Central memory CD4-positive, alpha-beta T cell (primary cell): ENCODE measurements around the gene ITGB4.

Source experiments
- DNase-seq: peaks from one replicate; pipeline ENCODE4 v3.0.0; 2022

The ITGB4 gene

DNA sequence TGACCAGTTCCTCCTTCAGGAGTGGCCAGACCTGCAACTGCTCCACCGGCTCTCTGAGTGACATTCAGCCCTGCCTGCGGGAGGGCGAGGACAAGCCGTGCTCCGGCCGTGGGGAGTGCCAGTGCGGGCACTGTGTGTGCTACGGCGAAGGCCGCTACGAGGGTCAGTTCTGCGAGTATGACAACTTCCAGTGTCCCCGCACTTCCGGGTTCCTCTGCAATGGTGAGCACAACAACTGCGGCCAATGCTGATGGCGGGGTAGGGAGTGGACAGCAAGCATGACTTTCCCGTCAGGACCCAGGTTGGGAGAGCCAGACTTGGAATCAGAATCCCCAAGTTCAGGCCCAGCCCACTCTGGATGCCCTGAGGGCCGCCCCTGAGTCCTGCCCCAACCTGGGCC lies 12.2 kb downstream of the ITGB4 start:
- no peak for DNase-seq

DNA sequence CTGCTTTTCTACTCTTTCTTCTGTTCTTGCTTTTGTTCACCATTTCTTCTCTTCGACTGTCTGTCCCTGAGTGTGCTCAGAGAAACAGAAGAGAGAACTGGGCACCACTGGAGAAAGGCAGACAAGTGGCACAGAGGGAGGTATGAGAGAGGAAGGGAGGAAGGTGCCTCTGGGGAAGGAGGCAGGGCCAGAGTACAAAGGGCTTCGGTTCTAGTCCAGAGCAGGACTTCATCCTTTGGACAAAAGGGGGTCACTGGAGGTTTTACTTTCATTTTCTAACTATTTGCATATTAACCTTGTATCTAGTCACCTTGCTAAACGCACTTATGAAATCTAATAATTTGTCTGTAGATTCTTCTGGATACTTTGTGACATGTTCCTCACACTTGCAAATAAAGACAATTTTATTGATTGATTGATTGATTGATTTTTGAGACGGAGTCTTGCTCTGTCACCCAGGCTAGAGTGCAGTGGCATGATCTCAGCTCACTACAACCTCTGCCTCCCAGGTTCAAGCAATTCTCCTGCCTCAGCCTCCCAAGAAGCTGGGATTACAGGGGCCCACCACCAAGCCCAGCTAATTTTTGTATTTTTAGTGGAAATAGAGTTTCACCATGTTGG lies 13.5 kb downstream of the ITGB4 start:
- DNase-seq = no peak

DNA sequence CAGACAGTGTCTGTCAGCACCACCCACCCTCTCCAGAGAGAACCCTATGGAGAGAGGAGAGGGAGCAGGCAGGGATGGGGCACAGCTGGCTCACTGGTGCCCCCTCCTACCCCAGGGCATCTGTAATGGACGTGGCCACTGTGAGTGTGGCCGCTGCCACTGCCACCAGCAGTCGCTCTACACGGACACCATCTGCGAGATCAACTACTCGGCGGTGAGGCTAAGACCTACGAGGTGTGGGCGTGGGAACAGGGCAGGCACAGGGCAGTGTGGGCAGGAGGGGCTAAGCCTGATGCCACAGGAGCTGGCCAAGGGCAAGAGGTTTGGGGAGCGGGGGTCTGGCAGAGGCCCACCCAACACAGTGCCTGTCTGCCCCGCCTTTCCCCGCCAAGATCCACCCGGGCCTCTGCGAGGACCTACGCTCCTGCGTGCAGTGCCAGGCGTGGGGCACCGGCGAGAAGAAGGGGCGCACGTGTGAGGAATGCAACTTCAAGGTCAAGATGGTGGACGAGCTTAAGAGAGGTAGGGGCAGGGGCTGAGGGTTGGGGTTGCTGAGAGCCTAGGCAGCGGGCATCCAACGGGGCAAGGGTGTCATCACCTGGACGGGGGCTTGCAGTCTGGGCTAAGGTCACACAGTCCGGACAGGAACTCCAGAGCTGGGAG lies 15.0 kb downstream of the ITGB4 start:
- DNase-seq = no peak

DNA sequence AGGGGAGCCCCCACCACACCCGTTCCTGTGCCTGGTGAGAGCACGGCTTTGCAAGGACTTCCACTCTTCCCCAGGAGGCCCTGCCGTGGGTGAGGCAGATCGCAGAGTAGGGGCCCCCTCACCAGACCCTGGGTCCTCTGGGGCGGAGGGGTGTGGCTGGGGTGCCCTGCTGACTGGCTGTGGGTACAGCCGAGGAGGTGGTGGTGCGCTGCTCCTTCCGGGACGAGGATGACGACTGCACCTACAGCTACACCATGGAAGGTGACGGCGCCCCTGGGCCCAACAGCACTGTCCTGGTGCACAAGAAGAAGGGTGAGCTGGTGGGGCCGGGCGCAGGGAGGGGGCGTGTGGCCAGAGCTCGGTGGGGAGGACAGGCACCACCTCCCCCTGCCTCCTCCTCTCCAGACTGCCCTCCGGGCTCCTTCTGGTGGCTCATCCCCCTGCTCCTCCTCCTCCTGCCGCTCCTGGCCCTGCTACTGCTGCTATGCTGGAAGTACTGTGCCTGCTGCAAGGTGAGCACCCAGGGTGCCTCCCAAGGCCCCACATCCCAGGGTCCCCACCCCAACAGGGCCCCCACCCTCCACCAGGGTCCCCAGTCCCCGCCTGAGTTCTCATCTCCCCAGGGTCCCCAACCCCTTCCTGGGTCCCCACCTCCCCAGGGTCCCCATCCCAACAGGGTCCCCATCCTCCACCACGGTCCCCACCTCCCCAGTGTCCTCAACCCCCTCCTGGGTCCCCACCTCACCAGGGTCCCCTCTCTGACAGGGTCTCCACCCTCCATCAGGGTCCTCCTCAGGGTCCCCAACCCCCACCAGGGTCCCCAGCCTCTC lies 16.1 kb downstream of the ITGB4 start:
- no peak for DNase-seq

DNA sequence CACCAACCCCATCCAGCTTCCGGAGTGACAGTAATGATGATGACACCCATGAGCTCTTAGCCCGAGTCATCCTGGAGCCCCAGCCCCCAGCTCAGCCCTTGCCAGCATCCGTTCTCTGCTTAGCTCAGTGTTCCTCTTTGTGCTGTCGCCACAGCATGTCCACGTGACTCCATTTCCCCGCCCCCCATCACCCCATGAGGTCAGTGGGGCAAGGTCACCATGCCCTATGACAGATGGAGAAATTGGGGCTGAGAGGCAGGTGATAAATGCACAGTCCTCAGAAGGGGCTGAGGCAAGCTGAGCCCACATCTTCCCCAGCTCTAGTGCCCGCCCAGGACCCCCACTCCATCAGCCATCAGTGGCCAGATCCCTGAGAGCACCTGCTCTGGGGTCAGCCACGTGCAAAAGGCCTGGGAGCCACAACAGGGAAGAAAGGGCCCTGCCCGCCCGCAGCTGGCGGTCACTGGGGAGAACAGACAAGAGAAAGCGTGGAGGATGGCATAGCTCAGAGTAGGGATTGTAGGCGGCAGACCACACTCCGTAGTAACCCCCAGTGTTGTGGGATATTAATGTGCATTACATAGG lies 17.1 kb downstream of the ITGB4 start:
- DNase-seq = no peak

DNA sequence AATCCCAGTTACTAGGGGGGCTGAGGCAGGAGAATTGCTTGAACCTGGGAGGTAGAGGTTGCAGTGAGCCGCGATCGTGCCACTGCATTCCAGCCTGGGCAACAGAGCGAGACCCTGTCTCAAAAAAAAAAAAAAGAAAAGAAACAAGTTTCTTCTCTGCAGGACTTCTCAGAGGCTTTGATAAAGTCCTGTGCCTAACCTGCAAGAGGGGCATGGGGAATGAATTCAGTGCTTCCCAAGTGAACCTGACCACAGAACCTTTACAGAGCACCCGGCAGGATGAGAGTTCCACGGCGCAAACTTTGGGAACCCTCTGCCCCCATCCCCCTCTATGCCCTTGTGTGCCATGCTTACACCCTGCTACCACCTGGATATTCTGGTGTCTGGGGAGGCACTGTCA lies 17.9 kb downstream of the ITGB4 start:
- DNase-seq = no peak

DNA sequence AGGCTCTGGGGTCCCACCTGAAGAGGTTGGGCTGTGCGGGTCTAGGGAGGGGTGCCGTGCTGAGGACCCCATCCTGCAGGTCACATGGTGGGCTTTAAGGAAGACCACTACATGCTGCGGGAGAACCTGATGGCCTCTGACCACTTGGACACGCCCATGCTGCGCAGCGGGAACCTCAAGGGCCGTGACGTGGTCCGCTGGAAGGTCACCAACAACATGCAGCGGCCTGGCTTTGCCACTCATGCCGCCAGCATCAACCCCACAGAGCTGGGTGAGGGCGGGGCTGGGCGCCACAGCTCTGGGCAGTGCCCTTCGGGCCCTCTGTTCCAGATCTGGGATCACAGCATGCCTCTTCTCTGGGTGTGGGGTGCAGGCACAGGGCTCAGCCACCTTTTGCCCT lies 18.5 kb downstream of the ITGB4 start:
- no peak for DNase-seq

DNA sequence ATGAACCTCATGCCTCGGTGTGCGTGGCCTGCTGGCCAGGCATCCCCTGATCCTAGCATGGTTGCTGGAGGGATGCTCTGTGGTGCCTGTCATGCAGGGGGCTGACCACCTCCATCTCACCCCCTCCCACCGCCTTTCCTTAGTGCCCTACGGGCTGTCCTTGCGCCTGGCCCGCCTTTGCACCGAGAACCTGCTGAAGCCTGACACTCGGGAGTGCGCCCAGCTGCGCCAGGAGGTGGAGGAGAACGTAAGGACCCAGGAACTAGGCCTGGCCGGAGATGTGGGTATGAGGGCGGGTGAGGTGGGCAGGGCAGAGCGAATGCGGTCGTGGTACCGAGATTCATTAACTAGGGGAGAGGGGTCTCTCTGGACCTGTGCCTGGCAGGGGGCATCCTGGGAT lies 19.0 kb downstream of the ITGB4 start:
- no peak for DNase-seq

DNA sequence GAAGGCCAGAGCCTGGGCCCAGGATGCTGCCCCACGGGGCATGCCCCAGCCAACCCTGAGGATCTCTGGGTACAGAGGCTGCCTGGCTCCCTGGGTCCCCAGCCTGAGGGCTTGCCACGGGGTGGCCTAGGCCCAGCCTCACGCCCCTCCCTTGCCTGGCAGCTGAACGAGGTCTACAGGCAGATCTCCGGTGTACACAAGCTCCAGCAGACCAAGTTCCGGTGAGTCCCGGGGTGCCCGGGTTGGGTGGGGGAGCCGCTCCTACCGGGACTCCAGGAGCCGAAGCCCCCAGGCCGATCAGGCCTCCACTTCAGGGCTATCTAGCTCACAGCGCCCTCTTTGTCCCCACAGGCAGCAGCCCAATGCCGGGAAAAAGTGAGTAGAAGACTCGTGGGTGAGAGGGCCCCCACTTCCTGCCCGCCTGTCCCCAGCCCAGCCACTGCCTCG lies 19.4 kb downstream of the ITGB4 start:
- no peak for DNase-seq

DNA sequence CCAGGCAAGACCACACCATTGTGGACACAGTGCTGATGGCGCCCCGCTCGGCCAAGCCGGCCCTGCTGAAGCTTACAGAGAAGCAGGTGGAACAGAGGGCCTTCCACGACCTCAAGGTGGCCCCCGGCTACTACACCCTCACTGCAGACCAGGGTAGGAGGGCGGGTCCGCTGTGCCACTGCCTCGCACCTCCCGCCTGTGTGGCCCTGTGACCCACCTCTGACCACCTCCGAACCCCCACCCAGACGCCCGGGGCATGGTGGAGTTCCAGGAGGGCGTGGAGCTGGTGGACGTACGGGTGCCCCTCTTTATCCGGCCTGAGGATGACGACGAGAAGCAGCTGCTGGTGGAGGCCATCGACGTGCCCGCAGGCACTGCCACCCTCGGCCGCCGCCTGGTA lies 21.1 kb downstream of the ITGB4 start:
- DNase-seq = no peak

DNA sequence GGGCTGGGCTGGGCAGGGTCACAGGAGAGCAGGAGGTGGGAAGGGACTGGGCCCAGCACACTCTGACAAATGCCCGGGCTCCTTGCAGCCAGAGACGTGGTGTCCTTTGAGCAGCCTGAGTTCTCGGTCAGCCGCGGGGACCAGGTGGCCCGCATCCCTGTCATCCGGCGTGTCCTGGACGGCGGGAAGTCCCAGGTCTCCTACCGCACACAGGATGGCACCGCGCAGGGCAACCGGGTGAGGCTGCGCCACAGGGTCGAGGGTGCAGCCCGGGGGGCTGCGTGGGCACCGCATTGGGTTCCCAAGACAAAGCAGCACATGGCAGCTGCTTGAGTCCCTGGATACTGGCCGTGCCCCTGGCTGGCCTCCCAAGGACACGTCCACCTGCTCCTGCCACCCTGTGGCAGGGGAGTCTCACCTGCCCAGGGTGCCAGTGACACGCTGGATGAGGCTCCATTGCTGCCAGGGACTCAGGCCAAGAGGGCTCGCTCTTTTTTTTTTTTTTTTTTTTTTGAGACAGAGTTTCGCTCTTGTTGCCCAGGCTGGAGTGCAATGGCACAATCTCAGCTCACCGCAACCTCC lies 22.5 kb downstream of the ITGB4 start:
- DNase-seq = no peak

DNA sequence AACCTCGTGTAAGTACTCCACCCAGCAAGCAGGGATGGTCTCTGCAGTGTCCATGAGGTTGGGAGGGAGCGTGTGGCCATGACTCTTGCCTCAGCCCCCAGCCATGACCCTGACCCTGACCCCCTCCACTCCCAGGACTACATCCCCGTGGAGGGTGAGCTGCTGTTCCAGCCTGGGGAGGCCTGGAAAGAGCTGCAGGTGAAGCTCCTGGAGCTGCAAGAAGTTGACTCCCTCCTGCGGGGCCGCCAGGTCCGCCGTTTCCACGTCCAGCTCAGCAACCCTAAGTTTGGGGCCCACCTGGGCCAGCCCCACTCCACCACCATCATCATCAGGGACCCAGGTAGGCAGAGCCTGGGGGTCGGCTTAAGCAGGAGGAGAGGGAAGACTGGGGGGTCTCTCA lies 27.4 kb downstream of the ITGB4 start:
- DNase-seq = no peak

DNA sequence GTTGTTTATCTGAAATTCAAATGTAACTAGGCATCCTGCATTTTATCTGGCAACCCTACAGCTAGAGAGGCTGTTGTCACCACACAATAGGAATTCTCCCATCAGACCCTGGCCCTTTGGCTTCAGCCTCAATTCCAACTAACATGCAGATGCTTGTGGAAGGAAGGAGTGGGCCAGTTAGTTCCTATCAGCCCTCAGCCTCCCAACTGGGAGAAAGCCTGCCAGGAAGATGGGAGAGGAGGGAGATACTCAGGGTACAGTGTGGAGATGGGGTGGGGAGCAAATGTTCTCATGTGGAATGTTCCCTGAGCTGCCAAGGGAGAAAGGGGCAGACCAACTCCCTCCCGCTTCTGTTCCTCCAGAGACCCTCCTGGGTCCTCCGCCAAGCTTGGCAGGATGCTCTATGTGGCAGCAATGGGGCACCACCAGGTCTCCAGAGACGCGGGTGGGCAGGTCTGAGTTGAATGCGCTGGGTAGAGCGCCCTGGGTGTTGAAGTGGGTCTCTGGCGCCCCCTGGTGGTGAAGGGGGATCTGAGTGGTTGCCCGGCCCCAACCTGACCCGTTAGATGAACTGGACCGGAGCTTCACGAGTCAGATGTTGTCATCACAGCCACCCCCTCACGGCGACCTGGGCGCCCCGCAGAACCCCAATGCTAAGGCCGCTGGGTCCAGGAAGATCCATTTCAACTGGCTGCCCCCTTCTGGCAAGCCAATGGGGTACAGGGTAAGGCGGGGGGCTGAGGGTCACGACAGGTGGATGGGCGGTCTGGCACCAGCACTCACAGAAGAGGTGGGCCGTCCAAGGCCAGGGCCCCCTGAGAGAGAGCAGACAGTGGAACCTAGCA lies 28.5 kb downstream of the ITGB4 start:
- peak; percentile 76 for DNase-seq

DNA sequence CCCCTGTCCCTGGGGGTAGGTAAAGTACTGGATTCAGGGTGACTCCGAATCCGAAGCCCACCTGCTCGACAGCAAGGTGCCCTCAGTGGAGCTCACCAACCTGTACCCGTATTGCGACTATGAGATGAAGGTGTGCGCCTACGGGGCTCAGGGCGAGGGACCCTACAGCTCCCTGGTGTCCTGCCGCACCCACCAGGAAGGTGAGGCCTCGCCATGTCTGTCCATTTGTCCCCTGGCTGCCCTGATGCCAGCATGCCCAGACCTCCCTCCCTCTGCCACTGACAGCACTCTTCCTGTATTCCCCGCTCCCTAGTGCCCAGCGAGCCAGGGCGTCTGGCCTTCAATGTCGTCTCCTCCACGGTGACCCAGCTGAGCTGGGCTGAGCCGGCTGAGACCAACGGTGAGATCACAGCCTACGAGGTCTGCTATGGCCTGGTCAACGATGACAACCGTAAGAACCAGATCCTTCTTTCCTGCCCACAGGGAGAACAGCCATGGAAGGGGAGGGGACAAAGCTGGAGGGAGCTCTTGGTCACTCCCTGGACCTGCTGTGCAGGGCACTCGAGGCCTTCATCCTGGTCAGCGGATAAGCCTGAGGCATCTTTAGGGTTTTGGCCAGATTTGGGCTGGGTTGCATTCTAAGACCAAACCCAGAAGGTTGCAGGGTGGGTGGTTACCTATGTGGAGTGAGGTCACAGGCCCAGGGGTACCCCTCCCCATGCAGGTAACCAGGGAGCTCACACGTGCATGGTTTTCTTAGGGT lies 29.6 kb downstream of the ITGB4 start:
- no peak for DNase-seq

DNA sequence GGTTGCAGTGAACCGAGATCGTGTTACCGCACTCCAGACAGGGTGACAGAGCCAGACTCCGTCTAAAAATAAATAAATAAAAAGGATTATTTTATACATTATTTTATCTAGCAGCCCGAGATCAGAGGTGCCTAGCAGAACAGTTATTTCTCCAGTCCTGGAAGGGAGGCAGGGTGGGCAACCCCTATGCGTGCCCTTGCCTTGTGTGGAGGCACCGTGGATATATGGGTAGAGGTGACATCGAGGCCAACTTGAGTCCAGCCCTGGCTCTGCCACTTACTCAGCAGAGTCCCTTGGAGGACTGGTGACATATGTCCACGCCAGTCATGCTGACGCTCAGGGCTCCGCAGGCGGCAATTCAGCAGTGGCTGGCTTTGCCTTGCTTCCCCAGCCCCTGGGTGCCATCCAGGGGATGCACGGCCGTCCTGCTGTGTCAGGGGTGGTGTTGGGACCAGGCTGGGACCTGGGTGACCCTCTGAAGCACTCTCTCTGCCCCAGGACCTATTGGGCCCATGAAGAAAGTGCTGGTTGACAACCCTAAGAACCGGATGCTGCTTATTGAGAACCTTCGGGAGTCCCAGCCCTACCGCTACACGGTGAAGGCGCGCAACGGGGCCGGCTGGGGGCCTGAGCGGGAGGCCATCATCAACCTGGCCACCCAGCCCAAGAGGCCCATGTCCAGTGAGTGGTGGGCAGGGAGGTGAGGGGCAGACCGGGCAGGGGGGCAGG lies 30.6 kb downstream of the ITGB4 start:
- no peak for DNase-seq

DNA sequence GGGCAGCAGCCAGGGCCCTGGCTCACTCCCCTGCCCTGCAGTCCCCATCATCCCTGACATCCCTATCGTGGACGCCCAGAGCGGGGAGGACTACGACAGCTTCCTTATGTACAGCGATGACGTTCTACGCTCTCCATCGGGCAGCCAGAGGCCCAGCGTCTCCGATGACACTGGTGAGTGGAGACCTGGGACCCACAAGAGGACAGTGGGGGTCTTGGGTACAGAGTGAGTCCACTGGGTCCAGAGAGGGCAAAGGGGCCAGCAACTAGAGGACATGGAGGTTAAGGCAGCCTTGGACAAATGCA lies 31.1 kb downstream of the ITGB4 start:
- DNase-seq = no peak

DNA sequence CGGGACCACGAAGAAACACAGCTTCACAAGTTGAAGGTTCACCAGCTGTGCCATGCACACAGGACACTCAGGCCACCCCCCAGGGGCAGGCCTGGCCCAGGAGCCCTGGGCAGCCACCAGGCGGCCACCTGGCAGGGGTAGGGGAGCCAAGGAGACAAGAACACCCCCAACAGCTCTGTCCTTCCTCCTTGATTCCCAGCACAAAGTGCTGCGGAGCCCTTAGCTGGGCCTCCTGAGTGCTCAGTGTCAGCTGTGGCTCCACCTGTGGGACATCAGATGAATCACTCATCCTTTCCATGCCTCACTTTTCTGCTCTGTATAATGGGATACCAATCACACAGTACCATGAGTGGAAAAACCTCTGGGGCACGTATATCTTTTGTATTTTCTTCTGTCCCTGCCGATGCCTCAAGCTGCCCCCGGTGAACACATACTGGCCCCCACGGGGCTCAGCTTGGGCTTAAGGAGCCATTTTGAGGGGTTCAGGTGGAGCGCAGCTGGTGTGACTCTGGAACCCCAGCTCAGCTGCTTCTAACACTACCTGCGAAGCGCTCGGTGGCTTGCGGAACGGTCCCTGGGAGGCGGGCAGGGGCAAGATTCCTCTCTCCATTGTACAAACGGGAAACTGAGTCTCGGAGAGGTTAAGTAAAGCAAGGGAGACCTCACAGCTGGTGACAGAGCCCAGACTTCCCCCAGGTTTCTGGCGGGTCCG lies 31.7 kb downstream of the ITGB4 start:
- DNase-seq = no peak

DNA sequence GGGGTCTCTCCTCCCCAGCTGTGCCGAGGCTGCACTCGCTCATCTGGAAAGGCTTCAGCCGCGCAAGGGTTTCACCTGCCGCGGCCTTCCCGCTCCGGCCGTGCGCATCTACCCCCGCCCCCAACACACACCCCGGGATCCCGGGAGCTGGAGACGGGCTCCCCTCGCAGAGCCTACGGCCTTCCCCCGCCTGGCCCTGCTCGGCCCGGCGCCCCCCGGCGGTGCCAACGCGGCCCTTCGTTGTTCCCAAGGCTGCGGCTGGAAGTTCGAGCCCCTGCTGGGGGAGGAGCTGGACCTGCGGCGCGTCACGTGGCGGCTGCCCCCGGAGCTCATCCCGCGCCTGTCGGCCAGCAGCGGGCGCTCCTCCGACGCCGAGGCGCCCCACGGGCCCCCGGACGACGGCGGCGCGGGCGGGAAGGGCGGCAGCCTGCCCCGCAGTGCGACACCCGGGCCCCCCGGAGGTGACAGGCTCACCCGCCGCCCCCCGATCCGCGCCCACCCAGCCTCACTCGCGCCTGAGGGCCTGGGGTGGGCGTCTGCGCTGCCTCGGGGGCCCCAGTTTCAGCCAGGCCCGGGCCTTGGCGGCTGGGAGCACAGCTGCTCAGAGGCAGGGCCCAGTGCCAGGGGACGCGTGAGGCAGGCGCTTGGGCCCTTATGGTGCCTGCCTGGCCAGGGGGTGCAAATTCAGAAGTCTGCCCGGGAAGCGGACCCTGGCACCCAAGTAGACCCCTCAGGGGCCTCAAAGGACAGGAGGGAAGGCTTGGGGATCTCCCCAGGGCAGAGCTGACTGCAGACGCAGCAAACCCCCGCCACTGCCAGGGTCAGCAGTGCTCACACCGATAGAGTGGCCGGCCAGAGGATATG lies 32.5 kb downstream of the ITGB4 start:
- peak; percentile 65 for DNase-seq
